Measurements from ENCODE around the gene SUMO3. TPM values are rescaled to one million over a fixed set of nuclear protein-coding genes. Genes with fewer than 3 reads are reported as not detected.
A peak's percentile ranks its signal among the peaks of the same experiment; 100 is the strongest.

SUMO3 gene
- total and polyA plus RNA-seq, 2 donors (not counting 3 experiments of a cell fraction or from before 2014, with no cell fraction given), result 102 to 123 TPM

DNA sequence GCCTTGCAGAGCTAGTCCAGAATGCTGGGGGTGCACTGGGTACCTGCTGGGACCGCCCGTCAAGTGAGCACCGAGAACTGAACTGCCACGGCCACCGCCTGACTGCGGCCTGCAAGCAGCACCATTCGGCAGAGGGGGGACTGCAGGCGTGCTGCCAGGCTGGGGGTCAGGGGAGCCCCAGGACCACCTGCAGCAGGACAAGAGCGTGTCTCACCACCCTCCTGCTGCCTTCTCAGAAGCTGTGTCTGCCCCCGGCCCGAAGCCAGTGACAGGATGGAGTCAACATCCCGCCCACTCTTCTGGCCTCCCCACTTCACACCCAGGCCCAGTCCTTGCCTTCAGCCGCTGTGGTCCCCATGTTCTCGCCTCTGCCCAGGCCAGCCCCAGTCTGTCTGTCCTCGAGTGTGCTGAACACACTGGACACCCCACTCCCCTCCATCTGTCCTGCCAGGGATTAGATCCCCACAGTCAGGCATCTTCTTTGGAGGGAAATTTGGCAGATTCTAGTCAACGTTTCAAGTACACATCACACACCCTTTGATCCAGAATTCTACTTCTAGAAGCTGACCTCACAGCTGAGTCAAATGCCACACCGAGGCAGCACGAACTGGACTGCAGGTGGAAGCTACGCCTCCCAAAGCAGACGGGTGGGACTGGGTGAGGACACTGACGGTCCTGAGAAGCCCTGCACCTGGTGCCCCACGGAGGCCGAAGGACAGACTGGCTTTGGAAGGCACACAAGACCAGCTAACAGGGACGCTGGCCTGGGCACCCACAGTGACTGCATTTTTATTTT, 29.6 kb upstream of the SUMO3 start:
- peaks cover 23 to 26% of the 10 kb centered on the region in 2 experiments for H3K36me3 ChIP-seq (ENCODE audit: control insufficient read depth in 2 of 2, extremely low read depth in 1 of 2, insufficient read depth in 2 of 2, low read length in 2 of 2)
- H3K9me3 ChIP-seq (replicated peaks; ENCODE audit: control insufficient read depth, insufficient read depth, low read length), result no peaks in the 10 kb centered on the region
- no TSS peak for BruUV-seq (replicated peaks)
- no peak overlapping the region for H3K9ac ChIP-seq (replicated peaks; ENCODE audit: extremely low read depth, insufficient read depth, low read length)
- peaks cover 16% of the 10 kb centered on the region for H3K4me1 ChIP-seq (ENCODE audit: control insufficient read depth, extremely low read depth, insufficient read depth, low read length)
- H3K27ac ChIP-seq (ENCODE audit: insufficient read depth, low read depth, low read length), result no peak overlapping the region
- H3K4me2 ChIP-seq (ENCODE audit: insufficient read depth, low read length), result no peak overlapping the region
- no peak for TF ChIP-seq FOS (IDR thresholded peaks at IDR 0.05; ENCODE audit: borderline replicate concordance, insufficient read depth, low read length)
- TF ChIP-seq EZH2 (IDR thresholded peaks at IDR 0.05; ENCODE audit: borderline replicate concordance, low read depth, low read length, severe bottlenecking), result no peak
- no peak for TF ChIP-seq POLR2A (IDR thresholded peaks at IDR 0.05; ENCODE audit: low read depth, low read length)
- peak; percentile 18 for TF ChIP-seq POLR2AphosphoS5 (IDR thresholded peaks at IDR 0.05; ENCODE audit: insufficient read depth, low read depth, low read length)
- H3K27me3 ChIP-seq (ENCODE audit: control insufficient read depth in 2 of 2, insufficient read depth in 2 of 2, low read length in 2 of 2), result peaks cover 2 to 4% of the 10 kb centered on the region in 2 experiments
- no peaks in the 10 kb centered on the region for H3K9me1 ChIP-seq (replicated peaks; ENCODE audit: control insufficient read depth, extremely low read depth, insufficient read depth, low read length)
- peaks cover 7% of the 10 kb centered on the region for H4K20me1 ChIP-seq (replicated peaks; ENCODE audit: control insufficient read depth, extremely low read depth, insufficient read depth, low read length)
- H3K79me2 ChIP-seq (ENCODE audit: control insufficient read depth, insufficient read depth, low read length), result peaks cover 3% of the 10 kb centered on the region
- DNase-seq (ENCODE audit: low read depth, low spot score) (no peak), FAIRE-seq (no peak)
- CTCF ChIA-PET, result interaction anchor here (1.7 to 2.7 kb wide), 2 partner anchors 22 to 85 kb away, joined by 7 to 11 read pairs; no protein-coding TSS in a partner anchor
- dilution Hi-C loops (cut with MboI; ENCODE audit: extremely low pct_ligation_motif_present, low sequenced_read_pairs), result no loop called here
- no peak overlapping the region for H3K4me3 ChIP-seq (replicated peaks in 1 of 3; ENCODE audit: insufficient read depth in 1 of 3, low read depth in 1 of 3, low read length in 3 of 3)
- POLR2A ChIA-PET, result no interaction called here
- intact Hi-C loops (cut with micrococcal nuclease), result no loop called here
- H2AFZ ChIP-seq (ENCODE audit: low read depth, low read length), result no peak overlapping the region

DNA sequence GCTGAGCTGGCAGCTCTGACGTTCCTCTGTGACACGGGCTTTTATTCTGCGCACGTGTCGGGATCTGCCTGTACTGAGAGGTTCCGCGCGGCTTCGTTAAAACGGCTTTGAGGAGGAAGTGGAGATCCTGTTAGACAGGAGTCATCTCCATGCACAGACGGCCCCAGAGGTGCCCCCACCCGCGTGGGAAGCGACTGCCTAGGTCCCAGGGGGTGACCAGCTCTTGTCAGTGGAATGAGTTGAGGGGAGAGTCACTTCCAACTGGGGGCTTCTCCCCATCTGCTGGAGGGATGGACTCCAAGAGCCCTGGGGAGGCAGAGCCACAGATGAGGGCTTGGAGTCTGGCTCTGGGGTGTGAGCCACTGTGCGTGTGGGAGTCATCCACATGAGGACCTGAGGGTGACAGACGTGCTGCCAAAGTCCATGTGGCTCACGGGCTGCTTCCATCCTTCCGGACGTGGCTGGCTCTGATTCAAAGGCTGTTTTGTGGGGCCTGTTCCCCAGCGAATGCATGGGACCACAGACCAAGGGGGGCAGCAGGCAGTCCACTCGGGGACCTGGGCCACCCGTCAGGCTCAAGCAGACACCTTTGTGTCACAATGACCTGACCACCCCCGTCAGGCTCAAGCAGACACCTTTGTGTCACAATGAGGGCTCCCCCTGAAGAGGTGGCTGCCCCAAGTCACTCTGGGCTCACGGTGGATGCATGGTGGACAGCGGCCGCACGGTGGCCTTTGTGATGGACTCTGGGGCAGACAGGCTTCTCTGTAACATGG, 28.8 kb upstream of the SUMO3 start:
- FAIRE-seq, result peak; percentile 63
- POLR2A ChIA-PET, result no interaction called here
- dilution Hi-C loops (cut with MboI; ENCODE audit: extremely low pct_ligation_motif_present, low sequenced_read_pairs), result no loop called here

More for the DNA sequence above, 28.8 kb upstream of the SUMO3 start:
- no TSS peak for BruUV-seq (replicated peaks)
- H2AFZ ChIP-seq (ENCODE audit: low read depth, low read length), result no peak overlapping the region
- peaks cover 1% of the 10 kb centered on the region for H3K79me2 ChIP-seq (ENCODE audit: control insufficient read depth, insufficient read depth, low read length)
- peaks cover 2 to 4% of the 10 kb centered on the region in 2 experiments for H3K27me3 ChIP-seq (ENCODE audit: control insufficient read depth in 2 of 2, insufficient read depth in 2 of 2, low read length in 2 of 2)
- CTCF ChIA-PET, result interaction anchor here (0.9 to 2.7 kb wide), 9 partner anchors 23 to 95 kb away, joined by 3 to 11 read pairs (median 5); partner anchors contain the start of genes PTTG1IP and UBE2G2
- no peak overlapping the region for H3K27ac ChIP-seq (ENCODE audit: insufficient read depth, low read depth, low read length)
- peaks cover 16% of the 10 kb centered on the region for H3K4me1 ChIP-seq (ENCODE audit: control insufficient read depth, extremely low read depth, insufficient read depth, low read length)
- H4K20me1 ChIP-seq (replicated peaks; ENCODE audit: control insufficient read depth, extremely low read depth, insufficient read depth, low read length), result peaks cover 4% of the 10 kb centered on the region
- DNase-seq (ENCODE audit: low read depth, low spot score), result no peak
- H3K4me3 ChIP-seq (replicated peaks in 1 of 3; ENCODE audit: insufficient read depth in 1 of 3, low read depth in 1 of 3, low read length in 3 of 3), result peak overlapping the region in 1 of 3 experiments; percentile 7
- no peaks in the 10 kb centered on the region for H3K9me3 ChIP-seq (replicated peaks; ENCODE audit: control insufficient read depth, insufficient read depth, low read length)
- H3K36me3 ChIP-seq (ENCODE audit: control insufficient read depth in 2 of 2, extremely low read depth in 1 of 2, insufficient read depth in 2 of 2, low read length in 2 of 2), result peaks cover 22 to 25% of the 10 kb centered on the region in 2 experiments
- H3K4me2 ChIP-seq (ENCODE audit: insufficient read depth, low read length), result peak overlapping the region; percentile 87
- H3K9ac ChIP-seq (replicated peaks; ENCODE audit: extremely low read depth, insufficient read depth, low read length), result no peak overlapping the region
- intact Hi-C loops (cut with micrococcal nuclease), result loop anchor here (1.0 kb wide), 3 partner anchors 26 to 65 kb away; partner anchors contain the start of gene UBE2G2
- H3K9me1 ChIP-seq (replicated peaks; ENCODE audit: control insufficient read depth, extremely low read depth, insufficient read depth, low read length), result no peaks in the 10 kb centered on the region
- no peak for TF ChIP-seq MAX (IDR thresholded peaks at IDR 0.05; ENCODE audit: insufficient read depth, insufficient read length)
- TF ChIP-seq POLR2A (IDR thresholded peaks at IDR 0.05; ENCODE audit: low read depth, low read length), result no peak
- no peak for TF ChIP-seq JUN (IDR thresholded peaks at IDR 0.05; ENCODE audit: borderline replicate concordance, insufficient read depth, insufficient read length, low read depth)
- no peak for TF ChIP-seq EZH2 (IDR thresholded peaks at IDR 0.05; ENCODE audit: borderline replicate concordance, low read depth, low read length, severe bottlenecking)
- TF ChIP-seq, protein P1, sequence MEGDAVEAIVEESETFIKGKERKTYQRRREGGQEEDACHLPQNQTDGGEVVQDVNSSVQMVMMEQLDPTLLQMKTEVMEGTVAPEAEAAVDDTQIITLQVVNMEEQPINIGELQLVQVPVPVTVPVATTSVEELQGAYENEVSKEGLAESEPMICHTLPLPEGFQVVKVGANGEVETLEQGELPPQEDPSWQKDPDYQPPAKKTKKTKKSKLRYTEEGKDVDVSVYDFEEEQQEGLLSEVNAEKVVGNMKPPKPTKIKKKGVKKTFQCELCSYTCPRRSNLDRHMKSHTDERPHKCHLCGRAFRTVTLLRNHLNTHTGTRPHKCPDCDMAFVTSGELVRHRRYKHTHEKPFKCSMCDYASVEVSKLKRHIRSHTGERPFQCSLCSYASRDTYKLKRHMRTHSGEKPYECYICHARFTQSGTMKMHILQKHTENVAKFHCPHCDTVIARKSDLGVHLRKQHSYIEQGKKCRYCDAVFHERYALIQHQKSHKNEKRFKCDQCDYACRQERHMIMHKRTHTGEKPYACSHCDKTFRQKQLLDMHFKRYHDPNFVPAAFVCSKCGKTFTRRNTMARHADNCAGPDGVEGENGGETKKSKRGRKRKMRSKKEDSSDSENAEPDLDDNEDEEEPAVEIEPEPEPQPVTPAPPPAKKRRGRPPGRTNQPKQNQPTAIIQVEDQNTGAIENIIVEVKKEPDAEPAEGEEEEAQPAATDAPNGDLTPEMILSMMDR (IDR thresholded peaks at IDR 0.05; ENCODE audit: extremely low read depth in 1 of 2, insufficient read depth in 1 of 2, low read depth in 1 of 2, low read length in 2 of 2), result no peak
- TF ChIP-seq MYC (IDR thresholded peaks at IDR 0.05; ENCODE audit: low read depth, low read length), result no peak
- TF ChIP-seq POLR2AphosphoS5 (IDR thresholded peaks at IDR 0.05; ENCODE audit: insufficient read depth, low read depth, low read length), result no peak
- no peak for TF ChIP-seq GATA2 (IDR thresholded peaks at IDR 0.05; ENCODE audit: insufficient read depth, insufficient read length, low read depth, low read length)
- TF ChIP-seq FOS (IDR thresholded peaks at IDR 0.05; ENCODE audit: borderline replicate concordance, insufficient read depth, low read length), result no peak

All from endothelial cell of umbilical vein (primary cell).